GM18907 (cell line): ENCODE data around the gene PDGFC.

Experiments
- ATAC-seq: cut with Tn5 transposase; IDR thresholded peaks from one replicate; pipeline ENCODE4 v1.9.1; 2021; ENCODE audit warnings: mild to moderate bottlenecking, moderate library complexity; ENCODE audit not compliant: unreplicated experiment

Gene PDGFC

DNA sequence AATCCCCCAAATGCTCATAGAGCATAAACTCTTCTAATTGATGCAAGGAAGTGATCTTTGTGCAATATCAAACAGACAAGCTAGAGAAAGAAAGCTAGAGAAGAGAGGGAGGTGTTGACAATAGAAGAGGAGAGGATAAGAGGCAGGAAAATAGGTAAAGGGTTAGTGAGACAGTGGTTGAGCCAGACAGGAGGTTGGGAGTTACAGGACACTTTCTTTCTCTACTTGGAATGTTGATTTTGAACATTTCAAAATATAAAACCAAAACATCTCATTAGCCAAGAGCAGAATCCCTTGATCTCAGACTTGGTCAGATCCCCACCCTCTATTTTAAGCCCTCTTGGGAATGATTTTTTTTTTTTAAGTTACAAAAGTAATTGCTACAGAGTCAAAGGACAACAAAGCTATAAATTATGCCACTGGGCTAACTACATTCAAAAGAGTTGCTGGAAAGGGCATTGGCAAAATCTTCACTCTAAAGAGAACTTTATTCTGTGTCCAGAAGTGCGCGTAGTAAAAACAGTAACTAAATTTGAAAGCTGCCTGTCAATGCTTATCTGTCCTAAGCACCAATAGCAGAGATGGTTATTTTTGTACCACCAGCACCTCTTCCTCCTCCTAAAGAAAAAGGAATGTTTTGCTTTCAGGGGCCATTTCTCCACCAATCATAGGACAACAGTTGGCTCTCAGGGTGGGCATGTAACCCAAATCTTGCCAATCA is 133.8 kb downstream of the PDGFC start:
- ATAC-seq, result no peak

- ATAC-seq, result no peak
Measured at GRCh38 chr4:156832886-156833285, 138.7 kb downstream of the PDGFC start.

DNA sequence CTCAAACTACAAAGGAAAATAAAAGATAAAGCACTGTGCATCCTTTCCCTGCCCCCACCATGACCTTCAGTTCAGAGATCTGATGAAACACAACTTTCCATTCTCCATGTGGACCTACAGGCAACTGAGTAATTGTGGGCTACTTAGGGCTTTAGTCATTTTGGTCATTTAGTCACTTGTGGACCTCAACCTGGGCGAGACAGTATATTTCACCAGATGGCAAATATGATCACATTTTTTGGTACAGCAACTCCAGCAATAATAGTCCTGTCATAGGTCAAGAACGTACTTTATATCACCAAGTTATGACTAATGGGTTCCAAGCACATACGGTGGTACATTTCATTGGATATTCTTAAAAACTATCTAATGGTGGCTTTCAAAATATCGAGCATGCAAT is 141.2 kb downstream of the PDGFC start:
- no peak for ATAC-seq

- ATAC-seq, result no peak
Measured at GRCh38 chr4:156829201-156829873, 142.3 kb downstream of the PDGFC start.

DNA sequence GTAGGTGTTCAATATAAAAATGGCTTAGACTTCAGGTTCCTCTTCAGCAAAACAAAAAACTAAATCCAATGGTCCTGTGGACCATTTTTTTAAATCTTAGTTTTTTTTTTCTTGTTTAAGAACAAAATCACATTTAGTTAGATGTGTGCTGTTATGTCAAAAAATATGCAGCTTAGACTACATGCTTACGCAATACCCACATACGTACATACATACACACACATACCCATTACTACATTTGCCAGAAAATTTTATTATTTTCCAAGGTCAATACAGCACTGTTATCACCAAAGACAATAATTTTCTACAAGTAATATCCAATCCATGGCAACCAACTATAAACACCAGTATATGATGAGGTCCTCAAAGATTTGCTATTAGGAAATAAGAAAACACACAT is 144.1 kb downstream of the PDGFC start:
- ATAC-seq, result no peak

DNA sequence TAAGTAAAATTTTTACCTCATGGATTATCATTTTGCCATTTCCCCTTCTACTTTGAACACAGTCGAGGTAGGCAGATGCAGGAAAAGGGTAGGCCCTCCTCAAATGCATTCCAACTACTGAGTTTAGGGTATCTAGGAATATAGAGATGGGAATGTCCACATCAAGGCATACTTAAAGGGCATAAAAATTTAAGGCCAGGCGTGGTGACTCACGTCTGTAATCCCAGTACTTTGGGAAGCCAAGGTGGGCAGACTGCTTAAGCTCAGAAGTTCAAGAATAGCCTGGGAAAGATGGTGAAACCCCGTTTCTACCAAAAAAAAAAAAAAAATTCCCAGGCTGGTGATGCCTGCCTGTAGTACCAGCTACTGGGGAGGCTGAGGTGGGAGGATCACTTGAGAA is 146.5 kb downstream of the PDGFC start:
- ATAC-seq, result no peak

- ATAC-seq, result no peak
Measured at GRCh38 chr4:156824451-156825060, 147.0 kb downstream of the PDGFC start.

DNA sequence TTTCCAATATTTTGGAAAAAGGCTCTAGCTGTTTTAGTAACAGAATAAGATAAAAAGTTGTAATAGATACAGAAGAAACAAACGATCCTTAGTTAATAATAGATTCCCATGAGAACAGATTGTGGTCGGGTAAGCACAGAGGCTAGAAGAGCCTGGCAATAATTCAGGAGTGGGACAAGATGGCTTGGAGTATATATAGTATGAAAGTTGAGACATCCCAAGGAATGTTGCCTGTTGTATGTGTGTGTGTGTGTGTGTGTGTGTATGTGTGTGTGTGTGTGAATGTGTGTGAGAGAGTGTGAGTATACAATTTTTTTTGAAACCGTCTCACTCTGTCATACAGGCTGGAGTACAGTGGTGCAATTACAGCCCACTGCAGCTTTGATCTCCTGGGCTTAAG is 150.7 kb downstream of the PDGFC start:
- ATAC-seq, result no peak

GRCh38 chr4:156816360-156816755 is 155.2 kb downstream of the PDGFC start:
- no peak for ATAC-seq

GRCh38 chr4:156815717-156816359 is 155.8 kb downstream of the PDGFC start:
- ATAC-seq, result no peak

- ATAC-seq, result no peak
Measured at GRCh38 chr4:156811963-156812362, 159.6 kb downstream of the PDGFC start.

DNA sequence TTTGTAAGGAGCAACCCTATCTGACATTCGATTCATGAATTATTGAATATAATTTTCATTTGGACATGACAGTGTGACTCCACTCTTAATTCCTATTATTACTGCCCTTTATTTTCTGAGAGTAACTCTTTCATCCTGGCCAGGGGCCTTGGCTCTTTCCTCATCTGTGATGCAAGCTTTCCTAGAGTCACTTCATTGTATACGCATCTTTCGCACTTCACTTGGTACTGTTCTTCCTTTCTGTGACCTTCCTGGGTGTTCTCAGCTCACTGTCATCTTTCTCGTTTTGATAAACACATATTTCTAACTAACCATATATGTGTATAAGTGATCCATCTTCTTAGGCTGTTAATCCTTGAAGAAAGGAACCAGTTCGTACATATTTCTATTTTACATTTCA is 160.3 kb downstream of the PDGFC start:
- ATAC-seq, result no peak

DNA sequence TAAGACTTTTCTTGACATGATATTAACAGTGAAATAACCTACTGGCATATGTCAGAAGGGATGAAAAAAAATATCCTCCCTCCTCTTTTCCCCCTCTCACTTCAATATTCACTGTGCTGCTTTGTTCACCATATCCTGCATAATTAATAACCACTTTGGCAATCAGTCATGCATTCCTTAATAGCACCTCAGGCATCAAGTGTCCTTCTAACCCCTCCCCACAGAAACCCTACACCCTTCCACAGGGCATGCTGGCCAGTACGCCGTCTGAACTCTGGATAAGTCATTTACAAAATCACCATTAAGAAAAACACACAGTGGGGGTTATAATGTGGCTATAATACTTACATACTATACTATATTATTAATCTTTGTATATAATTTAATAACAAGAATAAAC is 165.9 kb downstream of the PDGFC start:
- no peak for ATAC-seq

DNA sequence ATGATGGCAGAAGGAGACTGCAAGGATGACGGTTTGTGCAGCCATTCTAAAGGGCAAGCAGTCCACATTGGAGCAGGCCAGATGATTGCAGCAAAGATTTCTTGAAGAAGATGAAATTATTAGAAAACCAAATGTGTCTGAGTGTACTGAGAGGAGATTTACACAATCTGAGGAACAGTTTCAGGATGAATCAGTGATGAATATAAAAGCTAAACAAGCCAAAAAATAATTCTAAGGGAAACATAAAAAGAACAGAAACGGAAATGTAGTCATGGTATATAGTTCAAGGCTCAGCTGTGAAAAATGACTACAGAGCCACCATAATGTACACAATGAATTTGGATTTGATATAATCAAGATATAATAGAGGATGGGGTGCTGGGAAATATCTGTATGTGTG is 168.5 kb downstream of the PDGFC start:
- no peak for ATAC-seq

- ATAC-seq, result peak; percentile 70
Measured at GRCh38 chr4:156800463-156800862, 171.1 kb downstream of the PDGFC start.

GRCh38 chr4:156799121-156799589 is 172.4 kb downstream of the PDGFC start:
- ATAC-seq, result no peak

DNA sequence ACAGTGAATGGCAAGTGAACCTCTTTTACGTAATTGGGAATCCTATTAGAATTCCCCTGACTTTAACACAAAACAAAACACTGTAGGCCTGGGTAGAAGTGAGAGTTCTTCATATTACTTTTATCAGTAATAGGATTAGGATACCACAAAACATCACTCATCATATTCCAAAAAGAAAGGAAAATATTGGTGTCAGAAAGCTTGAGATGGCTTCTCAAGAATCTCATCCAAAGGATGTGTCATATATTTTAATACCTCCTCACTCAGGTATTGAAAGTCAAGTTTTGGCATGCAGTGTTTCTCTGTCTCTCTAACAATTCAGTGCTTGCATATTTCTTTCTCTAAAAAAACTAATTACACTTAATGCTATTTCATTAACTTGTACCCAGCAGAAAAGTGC is 173.2 kb downstream of the PDGFC start:
- no peak for ATAC-seq

DNA sequence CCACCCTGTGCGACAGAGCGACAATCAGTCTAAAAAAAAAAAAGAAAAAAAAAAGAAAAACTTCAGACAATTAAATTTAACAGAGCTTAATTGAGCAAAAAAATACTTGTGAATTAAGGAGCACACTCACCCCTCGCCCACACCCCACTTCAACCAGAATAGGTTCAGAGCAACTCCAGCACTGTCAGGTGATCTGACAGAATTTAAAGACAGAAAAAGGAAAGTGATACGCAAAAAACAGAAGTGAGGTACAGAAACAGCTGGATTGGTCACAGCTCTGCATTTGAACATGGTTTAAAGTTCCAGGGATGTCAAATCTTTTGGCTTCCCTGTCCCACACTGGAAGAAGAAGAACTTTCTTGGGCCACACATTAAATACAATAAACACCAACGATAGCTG is 174.4 kb downstream of the PDGFC start:
- ATAC-seq, result no peak

DNA sequence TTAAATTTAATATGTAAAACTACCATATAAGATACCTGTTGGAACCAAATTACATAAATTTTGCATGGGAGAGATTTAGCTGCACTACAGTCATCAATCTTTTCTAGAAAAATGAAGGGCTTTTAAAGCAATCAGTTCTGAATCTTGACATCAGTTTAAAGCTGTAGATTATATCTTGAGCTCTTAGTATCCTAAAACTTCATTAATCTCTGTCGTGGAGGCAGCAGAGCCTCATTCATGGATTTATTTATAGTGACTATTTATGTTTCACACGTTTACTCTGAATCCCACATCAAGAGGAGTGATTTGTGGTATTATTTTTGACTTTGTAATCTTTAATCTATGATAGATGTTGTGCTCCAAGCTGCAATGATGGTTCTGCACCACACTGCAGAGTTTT is 175.9 kb downstream of the PDGFC start:
- no peak for ATAC-seq

- ATAC-seq, result no peak
Measured at GRCh38 chr4:156794863-156795262, 176.7 kb downstream of the PDGFC start.

DNA sequence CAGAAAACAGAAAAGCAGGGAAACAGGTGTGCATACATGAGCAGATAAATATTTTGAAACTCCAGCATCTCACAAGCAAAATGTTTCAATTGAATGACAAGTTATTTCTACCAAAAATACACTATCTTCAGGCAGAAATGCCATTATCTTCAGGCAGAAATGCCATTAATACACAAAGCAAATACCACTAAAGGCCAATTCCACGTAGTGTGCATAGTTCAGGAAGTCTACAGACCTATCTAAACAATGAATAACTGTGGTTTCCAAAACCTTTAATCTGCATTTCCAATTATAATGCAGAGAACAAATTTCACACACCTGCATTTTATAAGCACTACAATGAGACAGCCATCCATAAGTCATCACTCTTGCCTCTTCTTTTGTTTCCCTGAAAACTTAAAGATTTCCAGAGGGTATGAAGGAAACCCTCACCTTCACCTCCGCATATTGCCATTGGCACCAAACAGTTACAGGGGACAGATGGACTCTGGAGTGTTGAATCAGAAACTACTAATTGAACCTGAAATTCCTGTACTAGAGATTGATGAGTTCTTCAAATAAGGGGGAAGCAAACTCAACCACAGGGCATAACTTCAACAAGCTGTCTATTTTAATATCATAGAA is 179.0 kb downstream of the PDGFC start:
- no peak for ATAC-seq
